ENCODE measurements around the gene FAM83F. TPM values are rescaled to one million over a fixed set of nuclear protein-coding genes. Genes with fewer than 3 reads are reported as not detected.

FAM83F gene
- total and polyA plus RNA-seq, 2 donors (not counting 1 experiment from before 2014, with no cell fraction given) = 0.10 TPM; not detected in 1

DNA sequence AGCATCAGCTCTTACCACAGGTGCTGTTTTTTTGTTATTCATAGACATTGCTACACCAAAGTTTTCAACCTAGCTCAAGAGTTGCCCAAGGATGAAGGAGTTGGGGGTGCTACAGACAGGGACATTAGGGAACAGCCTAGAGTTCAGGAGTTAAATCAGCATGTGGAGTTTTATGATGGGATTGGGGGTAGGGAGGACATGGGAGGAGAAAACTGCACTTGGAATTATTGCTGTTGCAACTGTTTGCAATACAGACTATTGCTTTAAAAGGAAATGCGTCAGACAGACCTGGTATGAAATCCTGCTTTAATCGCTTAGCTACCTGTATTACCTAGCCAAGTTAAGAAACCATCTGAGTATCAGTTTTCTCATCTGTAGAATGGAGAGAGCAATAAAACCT, 28.3 kb upstream of the FAM83F start:
- no peak overlapping the region for H3K27ac Mint-ChIP-seq

More for the DNA sequence above, 28.3 kb upstream of the FAM83F start:
- H3K27me3 ChIP-seq (replicated peaks in 1 of 4; ENCODE audit: control extremely low read depth in 1 of 4, control insufficient read depth in 3 of 4, insufficient read depth in 4 of 4, low read length in 3 of 4) = no peaks in the 10 kb centered on the region
- WGBS (ENCODE audit: insufficient coverage) = no CpG with 5 or more reads among the region's 2 CpGs
- no peak overlapping the region for H3K9ac ChIP-seq (ENCODE audit: low read length)
- H3K9me3 ChIP-seq (ENCODE audit: control extremely low read depth in 1 of 3, control insufficient read depth in 2 of 3, insufficient read depth in 1 of 3, low read length in 2 of 3) = no peaks in the 10 kb centered on the region
- no peak overlapping the region for H3K4me2 ChIP-seq (replicated peaks; ENCODE audit: low read depth, low read length, poor library complexity, severe bottlenecking)
- ChIA-PET CTCF (interaction anchor here (0.7 to 1.4 kb wide), 2 partner anchors 58 to 329 kb away, joined by 3 to 4 read pairs; no protein-coding TSS in a partner anchor), POLR2A (no interaction called here)
- H3K79me2 ChIP-seq (ENCODE audit: control insufficient read depth, insufficient read depth, low read length) = no peaks in the 10 kb centered on the region
- TF ChIP-seq CTCF (IDR thresholded peaks at IDR 0.05) (no peak), EZH2 (IDR thresholded peaks at IDR 0.05; ENCODE audit: borderline replicate concordance, insufficient read depth, low read depth, low read length, poor library complexity, severe bottlenecking) (no peak)
- no peak overlapping the region for H3K27ac ChIP-seq (ENCODE audit: low read length in 2 of 2)
- H2AFZ ChIP-seq (ENCODE audit: insufficient read depth, low read depth, low read length, poor library complexity, severe bottlenecking) = no peak overlapping the region
- H3K36me3 ChIP-seq (replicated peaks in 1 of 2; ENCODE audit: control extremely low read depth in 1 of 2, control insufficient read depth in 1 of 2, extremely low read depth in 1 of 2, insufficient read depth in 2 of 2, low read length in 1 of 2) = peaks cover 0 to 56% of the 10 kb centered on the region in 2 experiments
- no peaks in the 10 kb centered on the region for H4K20me1 ChIP-seq (ENCODE audit: control insufficient read depth, insufficient read depth, low read length, poor library complexity, severe bottlenecking)
- no peak overlapping the region for H3K4me3 ChIP-seq (ENCODE audit: control extremely low read depth in 1 of 5, extremely low read depth in 1 of 5, insufficient read depth in 1 of 5, low read depth in 2 of 5, low read length in 4 of 5)
- DNase-seq = no peak
- Mint-ChIP-seq H3K4me1 (peaks cover 5% of the 10 kb centered on the region), H3K27me3 (peaks cover 11% of the 10 kb centered on the region), H3K4me3 (no peak overlapping the region), H3K9me3 (ENCODE audit: insufficient read depth) (no peaks in the 10 kb centered on the region)
- ATAC-seq (ENCODE audit: low read depth) = no peak
- H3K4me1 ChIP-seq (ENCODE audit: control insufficient read depth in 2 of 2, insufficient read depth in 2 of 2, low read length in 2 of 2) = no peaks in the 10 kb centered on the region
- intact Hi-C loops (cut with micrococcal nuclease) = no loop called here
